H4 (cell line): Measurements from ENCODE around the gene ITPRIP. TPM values are rescaled to one million over a fixed set of nuclear protein-coding genes. Genes with fewer than 3 reads are reported as not detected.

Experiments used
- DNase-seq: peaks from one replicate; pipeline ENCODE4 v3.0.0-alpha.2; 2015; ENCODE audit warnings: low spot score
- total RNA-seq: library from RNA; depleted of rRNA; stranded (reverse); fragments of >200 nt; shearing (Covaris generic); gene quantifications from 2 replicates; pipeline ENCODE4 v1.2.3, GENCODE V29; 2014

ITPRIP gene
- total RNA-seq, 1 experiment from 2014 or later = 3.3 TPM

GRCh38 chr10:104340641-104341040 lies 2.4 kb upstream of the ITPRIP start:
- no peak for DNase-seq

DNA sequence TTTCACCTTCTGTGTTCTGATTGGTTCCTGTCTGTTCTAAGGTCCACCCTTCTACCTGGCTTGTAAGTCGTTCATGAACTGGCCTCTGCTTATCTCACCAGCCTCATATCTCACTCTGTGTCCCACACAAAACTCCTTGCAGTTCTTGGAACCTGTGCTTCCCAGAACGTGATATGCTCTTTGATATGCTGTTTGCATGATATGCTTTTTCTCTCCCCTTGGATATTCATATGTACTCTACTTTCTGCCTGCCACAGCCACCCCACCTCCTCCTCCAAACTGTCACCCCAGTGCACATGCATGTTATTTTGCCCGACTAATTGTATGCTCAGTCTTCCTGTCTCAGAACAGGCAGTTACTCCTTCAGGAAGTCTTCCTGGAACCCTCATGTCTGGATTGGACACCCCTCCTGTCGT lies 1.9 kb upstream of the ITPRIP start:
- no peak for DNase-seq

GRCh38 chr10:104339469-104340110 lies 1.3 kb upstream of the ITPRIP start:
- peak; percentile 47 for DNase-seq

DNA sequence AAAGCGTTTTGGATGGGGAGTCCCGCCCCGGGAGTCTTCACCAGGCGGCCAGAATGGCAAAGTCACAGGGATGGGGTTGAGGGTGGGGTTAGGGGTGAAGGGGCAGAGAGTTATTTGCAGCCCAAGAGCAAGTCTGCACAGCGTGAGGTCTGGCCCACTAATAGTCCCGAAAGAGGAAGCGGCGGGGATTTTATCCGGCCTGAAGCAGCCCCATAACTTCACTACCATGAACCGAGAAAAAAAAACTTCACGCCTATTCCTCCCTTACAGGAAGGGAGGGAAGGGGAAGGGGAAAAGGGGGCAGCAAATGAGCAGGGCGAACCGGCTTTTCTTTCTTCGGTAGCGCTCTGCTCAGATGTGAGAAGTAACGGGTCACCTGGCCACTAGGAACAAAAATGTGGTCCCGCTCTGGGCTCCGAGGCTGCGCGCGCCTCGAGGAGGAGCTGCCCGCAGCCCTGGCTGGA lies 712 bp downstream of the ITPRIP start:
- no peak for DNase-seq

DNA sequence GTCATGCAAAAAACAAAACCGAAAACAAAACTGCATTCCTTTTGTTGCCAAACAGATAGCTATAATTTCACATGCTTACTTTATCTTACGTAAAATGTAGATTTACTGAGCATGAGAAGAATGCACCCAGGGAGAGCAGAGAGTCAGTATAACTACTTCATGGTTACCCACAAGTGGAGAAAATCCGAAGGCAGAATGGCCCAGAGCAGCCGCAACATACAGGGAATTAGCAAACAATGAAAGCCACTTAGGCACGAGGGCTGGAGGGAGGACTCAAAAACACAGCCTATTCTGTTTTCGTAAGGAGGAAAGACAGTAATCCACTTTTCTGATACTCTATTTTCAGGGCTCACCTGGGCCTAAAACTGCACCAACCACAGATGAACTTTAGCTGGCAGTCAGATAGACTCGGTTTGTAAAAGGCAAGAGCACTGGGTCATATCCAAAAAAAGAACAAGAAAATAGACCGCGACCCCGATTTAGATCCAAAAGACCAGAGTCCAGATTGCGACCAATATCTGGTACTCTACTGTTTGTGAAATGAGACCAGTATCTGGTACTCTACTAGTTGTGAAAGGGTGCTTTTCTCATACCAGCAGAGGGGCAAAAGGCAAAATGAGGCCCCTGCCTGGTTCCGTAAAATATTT lies 1.3 kb downstream of the ITPRIP start:
- DNase-seq = peak; percentile 31

GRCh38 chr10:104334965-104335650 lies 3.2 kb downstream of the ITPRIP start:
- DNase-seq = no peak

- DNase-seq = no peak
These were observed 3.7 kb downstream of the ITPRIP start for GRCh38 chr10:104334561-104334960.

- no peak for DNase-seq
These were observed 4.4 kb downstream of the ITPRIP start for GRCh38 chr10:104333728-104334373.

DNA sequence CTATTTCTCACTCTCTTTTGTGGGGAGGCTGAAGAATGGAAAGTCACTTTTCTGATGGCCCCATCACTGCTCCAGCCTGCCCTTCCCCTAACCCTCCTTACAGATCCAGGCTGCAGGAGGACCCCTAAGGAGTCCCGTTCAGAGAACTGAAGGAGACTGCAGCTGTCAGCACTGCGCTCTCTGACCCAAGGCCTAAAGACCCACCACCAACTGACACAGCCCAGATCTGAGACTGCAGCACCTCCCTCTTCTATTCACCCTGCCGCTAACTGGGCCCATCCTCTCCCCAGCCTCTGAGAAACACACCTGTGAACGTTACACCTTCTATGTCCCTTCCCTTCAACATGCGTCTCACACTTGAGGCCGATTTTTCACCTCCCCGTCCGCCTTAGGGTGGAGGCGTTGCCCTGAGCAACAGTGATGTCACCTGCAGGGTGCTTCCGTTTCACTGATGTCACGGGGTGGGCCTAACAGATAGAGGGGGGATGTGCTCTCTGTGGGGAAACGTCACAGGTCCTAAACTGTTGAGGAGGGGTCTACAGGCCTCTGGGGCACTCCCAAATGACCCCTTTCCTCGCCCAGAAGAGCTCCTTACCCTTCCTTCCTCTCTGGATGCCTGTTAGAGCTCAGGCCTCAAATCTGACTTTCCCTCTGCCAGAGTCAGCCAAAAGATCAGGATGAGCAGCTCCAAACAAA lies 5.1 kb downstream of the ITPRIP start:
- no peak for DNase-seq

DNA sequence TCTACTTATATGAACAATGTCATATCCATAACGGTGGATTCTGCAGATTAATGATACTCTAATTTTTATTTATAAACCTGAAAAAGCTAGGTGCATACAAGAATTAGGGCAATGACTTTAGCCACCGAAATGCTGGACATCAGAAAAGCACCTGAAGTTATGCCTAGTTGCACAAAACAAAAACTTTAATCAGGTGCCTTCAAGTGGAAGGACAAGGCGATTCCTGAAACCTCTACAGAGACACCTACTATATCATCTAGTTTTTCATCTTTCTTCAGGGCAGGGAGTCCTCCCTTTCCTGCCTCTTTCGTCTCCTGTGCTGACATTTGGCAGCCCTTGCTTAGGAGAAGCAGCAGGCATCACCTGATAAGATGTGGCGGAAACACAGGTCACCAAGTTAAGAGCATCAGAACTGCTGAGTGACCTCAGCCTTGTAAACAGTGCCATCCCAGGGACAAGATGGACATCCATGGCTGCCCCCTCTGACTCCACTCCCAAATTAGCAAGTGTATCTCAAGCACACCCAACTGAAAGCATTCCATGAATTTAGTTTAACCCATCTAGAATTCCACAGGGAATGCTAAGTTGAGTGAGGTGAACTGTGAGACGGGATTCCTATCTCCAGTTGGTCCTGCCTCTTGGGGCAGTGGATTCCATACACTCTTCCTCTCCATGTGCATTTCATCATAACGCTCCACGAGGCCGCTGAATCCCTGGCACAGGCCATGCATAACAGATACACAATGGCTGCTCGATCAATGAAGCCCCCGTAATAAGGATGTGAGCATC lies 5.8 kb downstream of the ITPRIP start:
- no peak for DNase-seq

DNA sequence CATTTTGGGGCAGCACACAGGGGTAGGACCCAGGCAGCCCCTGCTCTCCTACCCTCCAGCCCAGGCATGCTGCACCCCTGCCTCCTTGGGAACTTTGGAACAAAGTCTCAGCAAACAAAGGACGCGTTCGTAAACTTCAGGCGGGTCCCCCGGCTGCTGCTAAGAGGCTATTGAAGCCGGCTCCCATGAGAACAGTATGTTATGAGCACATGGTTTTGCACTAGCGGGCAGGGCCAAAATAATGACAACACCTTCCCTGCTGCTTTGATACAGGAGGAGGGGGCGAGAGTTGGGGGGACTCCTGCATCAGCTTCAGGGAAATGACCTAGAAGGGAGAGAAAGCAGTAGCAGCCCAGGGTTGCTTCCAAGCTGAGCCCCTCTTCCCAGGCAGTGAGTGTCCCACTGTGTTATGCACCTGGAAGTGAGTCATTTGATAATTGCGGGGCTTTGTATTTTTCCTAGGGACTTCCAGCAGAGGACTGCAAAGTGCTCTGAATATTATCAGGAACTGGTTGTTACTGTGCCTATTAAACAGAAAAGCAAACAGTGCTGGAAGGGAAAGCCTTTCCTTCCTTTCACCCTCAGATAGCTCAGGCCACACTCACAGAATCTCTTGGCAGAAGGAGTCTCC lies 6.9 kb downstream of the ITPRIP start:
- peak; percentile 59 for DNase-seq

GRCh38 chr10:104330168-104331110 lies 7.8 kb downstream of the ITPRIP start:
- peak; percentile 68 for DNase-seq

DNA sequence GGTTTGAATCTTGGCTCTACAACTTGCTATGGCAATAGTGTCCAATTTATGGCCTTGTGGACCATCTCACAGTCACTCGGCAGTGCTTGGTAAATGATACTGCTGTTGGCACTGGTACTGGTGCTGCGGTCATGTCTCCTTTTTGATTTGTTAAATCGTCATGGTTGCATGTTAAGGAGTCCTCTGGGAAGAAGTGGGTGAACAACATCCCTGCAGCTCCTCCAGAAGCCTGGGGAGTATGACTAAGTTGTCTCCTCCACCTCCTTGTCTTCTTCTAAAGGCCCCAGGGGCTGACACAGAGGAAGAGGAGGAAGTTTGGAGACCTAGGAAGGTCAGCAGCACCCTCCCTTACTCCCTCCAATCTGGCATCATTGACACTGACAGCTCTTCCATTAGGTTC lies 8.5 kb downstream of the ITPRIP start:
- DNase-seq = peak; percentile 79

- peak; percentile 84 for DNase-seq
These were observed 9.2 kb downstream of the ITPRIP start for GRCh38 chr10:104328896-104329710.

- no peak for DNase-seq
These were observed 9.7 kb downstream of the ITPRIP start for GRCh38 chr10:104328646-104328895.

DNA sequence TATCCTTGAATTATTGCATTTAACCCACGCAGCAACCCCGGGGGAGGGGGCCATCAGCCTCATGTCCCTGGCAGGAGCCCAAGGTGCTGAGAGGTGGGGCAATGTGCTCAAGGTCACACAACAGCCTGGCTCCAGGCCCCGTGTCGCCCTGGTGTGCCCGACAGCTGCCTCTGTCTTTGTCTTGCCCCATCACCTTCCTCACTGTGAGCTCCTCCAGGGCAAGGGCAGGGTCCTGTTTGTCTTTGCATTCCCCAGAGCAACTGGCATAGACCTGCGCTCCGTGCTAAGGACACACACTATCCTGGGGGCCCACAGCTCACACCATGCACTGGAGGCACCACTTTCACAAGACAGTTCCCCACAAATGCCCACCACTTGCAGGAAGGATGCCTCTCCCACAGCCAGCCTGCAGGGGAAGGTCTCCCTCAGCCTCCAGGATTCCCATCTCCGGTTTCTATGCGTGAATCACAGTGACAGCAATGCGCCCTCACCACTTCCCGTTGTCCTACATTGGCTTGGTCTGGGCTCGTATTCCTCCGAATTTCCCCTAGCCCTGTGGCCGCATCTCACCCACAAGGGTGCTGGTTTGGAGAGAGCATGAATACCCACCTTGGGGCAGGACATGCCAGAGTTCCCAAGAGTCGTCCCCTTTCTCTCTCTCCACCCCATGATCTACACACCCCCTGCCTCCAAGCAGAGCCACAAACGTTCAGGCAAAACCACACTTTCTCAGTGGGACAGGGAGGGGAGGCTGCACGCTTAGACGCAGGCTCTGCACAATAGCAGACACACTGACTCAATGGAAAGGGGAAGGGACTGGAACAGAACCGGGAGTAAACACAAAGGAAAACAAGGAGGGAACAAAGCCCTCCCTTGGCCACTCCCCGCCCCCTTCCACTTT lies 10.3 kb downstream of the ITPRIP start:
- peak; percentile 81 for DNase-seq

DNA sequence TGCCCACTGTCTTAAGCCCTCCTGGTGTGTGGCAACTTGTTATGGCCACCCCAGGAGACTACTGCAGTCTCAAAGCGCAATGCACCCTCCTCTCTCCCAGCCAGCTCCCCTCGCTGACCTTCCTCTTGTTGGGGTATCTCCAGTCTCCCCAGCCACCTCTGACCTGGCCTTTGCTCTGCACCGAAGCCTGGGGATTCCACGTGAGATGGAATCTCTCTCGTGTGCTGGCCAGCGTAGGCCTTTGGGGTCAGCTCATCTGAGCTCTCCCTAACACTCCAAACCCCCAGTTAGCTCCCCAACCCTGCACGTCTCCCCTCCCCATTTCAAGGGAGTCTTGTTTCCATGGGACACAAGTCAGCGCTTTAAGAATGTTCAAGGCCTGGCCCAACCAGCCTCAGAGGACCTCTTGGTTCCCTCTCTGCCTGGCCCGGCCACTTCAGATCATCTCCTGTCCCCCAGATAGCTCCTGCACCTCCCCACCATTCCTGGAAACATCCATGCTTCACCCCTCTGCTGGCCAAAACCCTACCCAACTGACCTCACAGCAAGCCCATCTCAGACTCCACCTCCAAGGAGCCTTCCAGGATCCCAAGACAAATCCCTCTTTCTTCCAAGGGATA lies 11.2 kb downstream of the ITPRIP start:
- DNase-seq = no peak
